Endodermal cell (in vitro differentiated cells): ENCODE data around the gene RYR2. TPM values are rescaled to one million over a fixed set of nuclear protein-coding genes. Genes with fewer than 3 reads are reported as not detected.

ENCODE experiments used
- DNase-seq: peaks from one replicate; pipeline ENCODE4 v3.0.0-alpha.2; 2017
- H3K27ac ChIP-seq: 2 replicates; pipeline ENCODE4 v1.5.1; 2013; ENCODE audit warnings: mild to moderate bottlenecking, low read depth, low read length, moderate library complexity
- H3K27me3 ChIP-seq: 2 replicates; pipeline ENCODE4 v1.6.1; 2013; ENCODE audit warnings: mild to moderate bottlenecking, low read length, moderate library complexity; ENCODE audit not compliant: insufficient read depth, control insufficient read depth, poor library complexity, severe bottlenecking
- H3K36me3 ChIP-seq: 2 replicates; pipeline ENCODE4 v1.7.0; 2013; ENCODE audit warnings: mild to moderate bottlenecking, low read length, moderate library complexity; ENCODE audit not compliant: control insufficient read depth, insufficient read depth
- H3K4me1 ChIP-seq: one replicate; pipeline ENCODE4 v1.7.0; 2013; ENCODE audit warnings: low read length; ENCODE audit not compliant: control insufficient read depth, insufficient read depth
- H3K4me3 ChIP-seq: 2 replicates; pipeline ENCODE4 v1.5.1; 2013; ENCODE audit warnings: mild to moderate bottlenecking, low read length, moderate library complexity
- H3K9ac ChIP-seq: 2 replicates; pipeline ENCODE4 v1.6.1; 2013; ENCODE audit warnings: mild to moderate bottlenecking, low read length, moderate library complexity; ENCODE audit not compliant: poor library complexity, severe bottlenecking; ENCODE audit errors: extremely low read depth
- H3K9me3 ChIP-seq: 2 replicates; pipeline ENCODE4 v1.6.1; 2013; ENCODE audit warnings: mild to moderate bottlenecking, low read length, moderate library complexity; ENCODE audit not compliant: control insufficient read depth
- H3K27ac Mint-ChIP-seq: 2 replicates; pipeline ENCODE4 v1.8.0; 2020; ENCODE audit warnings: mixed read lengths
- H3K27me3 Mint-ChIP-seq: 2 replicates; pipeline ENCODE4 v1.8.0; 2021; ENCODE audit warnings: mild to moderate bottlenecking, mixed read lengths; ENCODE audit not compliant: insufficient read depth
- H3K36me3 Mint-ChIP-seq: 2 replicates; pipeline ENCODE4 v1.8.0; 2020; ENCODE audit warnings: low read depth, mixed read lengths
- H3K4me1 Mint-ChIP-seq: 2 replicates; pipeline ENCODE4 v1.8.0; 2020; ENCODE audit warnings: mixed read lengths
- H3K4me3 Mint-ChIP-seq: 2 replicates; pipeline ENCODE4 v1.8.0; 2020; ENCODE audit warnings: mild to moderate bottlenecking, moderate library complexity, mixed read lengths
- H3K9me3 Mint-ChIP-seq: 2 replicates; pipeline ENCODE4 v1.8.0; 2020; ENCODE audit warnings: mild to moderate bottlenecking, mixed read lengths
- WGBS, 2 experiments: methylation state at CpG; one replicate each; pipeline versions ENCODE4 v1.1.5 to v1.1.7; 2013; ENCODE audit warnings: missing lambda C conversion rate in 2 of 2, mixed read lengths in 1 of 2; ENCODE audit not compliant: insufficient coverage in 1 of 2, insufficient read length in 1 of 2; 5-methylcytosine and 5-hydroxymethylcytosine counted together
- total RNA-seq, 2 donors: library from RNA; stranded (reverse); fragmentation: NEBNext Ultra II Directional in 1 of 2; extraction: Animal tissue kit (Norgen Biotek cat#: 25700) in 1 of 2; gene quantifications; 2 replicates in 1 of 2; 3 replicates in 1 of 2; pipeline ENCODE4 v1.2.1, GENCODE V29; 2021
- TF ChIP-seq, protein P1 (sequence below): fragments of 200-600 bp; sonication (generic); conservative IDR thresholded peaks from 2 replicates; pipeline ENCODE4 v1.5.0; 2021; ENCODE audit warnings: antibody characterized with exemption, mild to moderate bottlenecking

The RYR2 gene
- total RNA-seq, 2 donors from 2014 or later = 0.95 to 2.4 TPM

GRCh38 chr1:237353918-237354317 is 311.9 kb downstream of the RYR2 start:
- H3K36me3 ChIP-seq = no peaks in the 10 kb centered on the region
- TF ChIP-seq, protein P1, sequence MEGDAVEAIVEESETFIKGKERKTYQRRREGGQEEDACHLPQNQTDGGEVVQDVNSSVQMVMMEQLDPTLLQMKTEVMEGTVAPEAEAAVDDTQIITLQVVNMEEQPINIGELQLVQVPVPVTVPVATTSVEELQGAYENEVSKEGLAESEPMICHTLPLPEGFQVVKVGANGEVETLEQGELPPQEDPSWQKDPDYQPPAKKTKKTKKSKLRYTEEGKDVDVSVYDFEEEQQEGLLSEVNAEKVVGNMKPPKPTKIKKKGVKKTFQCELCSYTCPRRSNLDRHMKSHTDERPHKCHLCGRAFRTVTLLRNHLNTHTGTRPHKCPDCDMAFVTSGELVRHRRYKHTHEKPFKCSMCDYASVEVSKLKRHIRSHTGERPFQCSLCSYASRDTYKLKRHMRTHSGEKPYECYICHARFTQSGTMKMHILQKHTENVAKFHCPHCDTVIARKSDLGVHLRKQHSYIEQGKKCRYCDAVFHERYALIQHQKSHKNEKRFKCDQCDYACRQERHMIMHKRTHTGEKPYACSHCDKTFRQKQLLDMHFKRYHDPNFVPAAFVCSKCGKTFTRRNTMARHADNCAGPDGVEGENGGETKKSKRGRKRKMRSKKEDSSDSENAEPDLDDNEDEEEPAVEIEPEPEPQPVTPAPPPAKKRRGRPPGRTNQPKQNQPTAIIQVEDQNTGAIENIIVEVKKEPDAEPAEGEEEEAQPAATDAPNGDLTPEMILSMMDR = no peak
- H3K27me3 ChIP-seq = no peaks in the 10 kb centered on the region
- Mint-ChIP-seq H3K4me3 (no peak overlapping the region), H3K9me3 (no peaks in the 10 kb centered on the region), H3K36me3 (no peaks in the 10 kb centered on the region), H3K27me3 (no peaks in the 10 kb centered on the region), H3K4me1 (no peaks in the 10 kb centered on the region), H3K27ac (no peak overlapping the region)
- H3K9me3 ChIP-seq = no peaks in the 10 kb centered on the region
- H3K9ac ChIP-seq = no peak overlapping the region
- no peaks in the 10 kb centered on the region for H3K4me1 ChIP-seq
- DNase-seq = no peak
- no peak overlapping the region for H3K27ac ChIP-seq
- 83 to 100% methylated on average over 3 to 4 of the region's 4 CpGs for WGBS, 2 experiments
- H3K4me3 ChIP-seq = no peak overlapping the region

- Histone ChIP-seq H3K27ac (no peak overlapping the region), H3K4me1 (no peaks in the 10 kb centered on the region), H3K36me3 (no peaks in the 10 kb centered on the region), H3K9ac (no peak overlapping the region), H3K9me3 (no peaks in the 10 kb centered on the region), H3K27me3 (no peaks in the 10 kb centered on the region), H3K4me3 (no peak overlapping the region)
- 92% methylated on average over 1 of the region's 1 CpG; no CpG with 5 or more reads in 1 of the 2 experiments for WGBS, 2 experiments
- Mint-ChIP-seq H3K27me3 (no peaks in the 10 kb centered on the region), H3K4me3 (no peak overlapping the region), H3K27ac (no peak overlapping the region), H3K36me3 (no peaks in the 10 kb centered on the region), H3K4me1 (no peaks in the 10 kb centered on the region), H3K9me3 (no peaks in the 10 kb centered on the region)
- TF ChIP-seq, protein P1 = no peak
- DNase-seq = no peak
These were observed 313.0 kb downstream of the RYR2 start for GRCh38 chr1:237355022-237355421.

DNA sequence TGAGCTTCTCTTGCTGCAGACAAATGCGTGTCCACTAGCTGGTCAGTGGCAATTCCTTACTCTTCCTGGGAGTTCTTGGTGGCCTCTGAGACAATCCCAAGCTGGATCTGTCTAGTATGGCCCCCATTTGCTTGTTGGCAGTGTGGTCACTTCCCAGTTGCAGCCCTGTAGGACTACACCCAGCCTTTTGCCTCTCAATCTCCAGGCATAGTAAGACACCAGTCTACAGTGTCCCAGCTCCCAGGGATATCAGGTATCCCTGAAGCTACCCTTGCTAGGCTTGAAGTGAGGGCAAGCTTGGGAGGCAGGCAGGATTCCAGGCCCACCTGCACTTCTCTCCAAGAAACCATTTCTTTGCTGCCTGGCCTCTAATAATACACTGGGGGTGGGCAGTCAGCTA is 316.6 kb downstream of the RYR2 start:
- Mint-ChIP-seq H3K9me3 (no peaks in the 10 kb centered on the region), H3K27ac (no peak overlapping the region), H3K4me3 (no peak overlapping the region), H3K4me1 (no peaks in the 10 kb centered on the region), H3K36me3 (no peaks in the 10 kb centered on the region), H3K27me3 (no peaks in the 10 kb centered on the region)
- H3K9me3 ChIP-seq = no peaks in the 10 kb centered on the region
- DNase-seq = no peak
- WGBS, 2 experiments = 97 to 100% methylated on average over 1 of the region's 1 CpG
- TF ChIP-seq, protein P1 = no peak
- no peaks in the 10 kb centered on the region for H3K36me3 ChIP-seq
- no peaks in the 10 kb centered on the region for H3K4me1 ChIP-seq
- H3K27ac ChIP-seq = no peak overlapping the region
- H3K9ac ChIP-seq = no peak overlapping the region
- H3K4me3 ChIP-seq = no peak overlapping the region
- H3K27me3 ChIP-seq = no peaks in the 10 kb centered on the region
